HT1080 (cell line): ENCODE measurements around the gene OR52K2. TPM values are rescaled to one million over a fixed set of nuclear protein-coding genes. Genes with fewer than 3 reads are reported as not detected.
A peak's percentile ranks its signal among the peaks of the same experiment; 100 is the strongest.
"Not testable (repeated sequence)": the region's sequence is repeated elsewhere in the genome, so short reads cannot be mapped to it uniquely, and the experiment has no call there.

ENCODE experiments used
- DNase-seq: peaks from one replicate; pipeline ENCODE4 v3.0.0-alpha.2; 2015; ENCODE audit warnings: low read depth
- polyA plus RNA-seq, 2 experiments: library from polyadenylated mRNA; depleted of rRNA; stranded (reverse); fragments of >200 nt; gene quantifications; 2 replicates each; pipeline ENCODE4 v1.2.3, GENCODE V29; 2015
- total RNA-seq: library from RNA; depleted of rRNA; stranded (reverse); fragments of >200 nt; shearing (Covaris generic); gene quantifications from 2 replicates; pipeline ENCODE4 v1.2.3, GENCODE V29; 2014; rRNA removed

Gene OR52K2
- total RNA-seq, result not detected in 2 replicates
- polyA plus RNA-seq (2015; cell fraction: cytosol; rRNA removed), result not detected in 2 replicates
- not detected in 2 replicates for polyA plus RNA-seq (2015; cell fraction: nucleus; rRNA removed)

DNA sequence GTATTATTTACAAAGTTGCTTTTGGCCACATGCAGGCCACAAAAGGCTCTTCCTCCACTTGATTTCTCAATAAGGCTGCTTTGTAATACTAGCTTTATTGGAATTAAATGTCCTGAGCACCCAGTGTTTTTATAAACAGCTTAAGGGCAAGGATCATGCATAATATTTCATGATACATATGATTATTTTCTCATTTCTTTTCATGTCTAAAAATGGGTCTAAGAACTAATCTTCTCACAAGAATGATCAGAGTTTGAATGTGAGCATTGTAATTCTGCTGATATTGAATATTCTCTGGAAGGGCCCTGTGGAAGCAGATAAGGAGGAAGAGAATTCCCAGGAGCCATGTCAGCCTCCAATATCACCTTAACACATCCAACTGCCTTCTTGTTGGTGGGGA lies at the start of gene OR52K2:
OR52K2 (plus strand) TSS at position 301 of the 400 bp plus-strand sequence; CDS start at position 346, 45 bp downstream.
- no peak for DNase-seq

DNA sequence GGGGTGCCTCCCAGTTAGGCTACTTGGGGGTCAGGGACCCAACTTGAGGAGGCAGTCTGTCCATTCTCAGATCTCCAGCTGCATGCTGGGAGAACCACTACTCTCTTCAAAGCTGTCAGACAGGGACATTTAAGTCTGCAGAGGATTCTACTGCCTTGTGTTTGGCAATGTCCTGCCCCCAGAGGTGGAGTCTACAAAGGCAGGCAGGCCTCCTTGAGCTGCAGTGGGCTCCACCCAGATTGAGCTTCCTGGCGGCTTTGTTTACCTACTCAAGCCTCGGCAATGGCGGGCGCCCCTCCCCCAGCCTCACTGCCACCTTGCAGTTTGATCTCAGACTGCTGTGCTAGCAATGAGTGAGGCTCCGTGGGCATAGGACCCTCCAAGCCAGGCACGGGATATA lies 42.9 kb upstream of the OR52K2 start:
- DNase-seq, result not testable (repeated sequence)

GRCh38 chr11:4416306-4416705 lies 32.8 kb upstream of the OR52K2 start:
- no peak for DNase-seq

GRCh38 chr11:4416816-4417215 lies 32.3 kb upstream of the OR52K2 start:
- no peak for DNase-seq

GRCh38 chr11:4418403-4418802 lies 30.7 kb upstream of the OR52K2 start:
- DNase-seq, result no peak

DNA sequence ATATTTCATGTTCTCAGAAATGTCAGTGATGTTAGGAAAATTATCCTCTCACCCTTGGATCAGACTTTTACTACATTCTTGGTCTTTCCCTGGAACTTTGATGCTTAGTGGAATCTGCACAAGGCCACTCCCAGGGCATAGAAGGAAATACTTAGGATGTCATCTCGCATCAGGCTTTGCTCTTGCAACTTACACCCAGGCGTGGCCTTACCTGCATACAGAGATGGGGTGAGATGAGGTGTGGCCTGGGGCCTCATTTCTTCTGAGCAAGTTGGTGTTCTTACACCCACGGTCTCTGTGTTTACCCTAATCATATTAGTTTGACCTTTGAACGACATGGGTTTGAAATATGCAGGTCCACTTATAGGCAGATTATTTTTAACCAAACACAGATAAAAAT lies 19.0 kb upstream of the OR52K2 start:
- DNase-seq, result no peak

DNA sequence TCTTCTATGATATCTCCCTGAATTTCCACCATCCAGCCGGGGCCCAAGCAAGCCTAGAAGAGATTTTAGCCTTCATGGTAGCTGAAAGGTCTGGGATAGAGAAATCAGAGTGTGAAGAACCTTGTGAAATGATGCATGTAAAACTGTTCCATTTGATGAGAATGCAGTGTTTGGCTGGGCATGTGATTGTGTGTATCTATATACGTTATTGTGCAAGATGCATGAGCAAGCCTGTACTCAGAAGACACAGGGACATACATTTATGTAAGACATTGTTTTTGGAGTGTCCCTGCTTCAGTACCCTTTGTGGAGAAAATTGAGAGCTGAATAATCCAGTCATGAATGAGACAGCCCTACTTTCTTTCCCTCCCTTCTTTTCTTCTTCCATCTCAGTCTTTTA lies 15.2 kb upstream of the OR52K2 start:
- no peak for DNase-seq

DNA sequence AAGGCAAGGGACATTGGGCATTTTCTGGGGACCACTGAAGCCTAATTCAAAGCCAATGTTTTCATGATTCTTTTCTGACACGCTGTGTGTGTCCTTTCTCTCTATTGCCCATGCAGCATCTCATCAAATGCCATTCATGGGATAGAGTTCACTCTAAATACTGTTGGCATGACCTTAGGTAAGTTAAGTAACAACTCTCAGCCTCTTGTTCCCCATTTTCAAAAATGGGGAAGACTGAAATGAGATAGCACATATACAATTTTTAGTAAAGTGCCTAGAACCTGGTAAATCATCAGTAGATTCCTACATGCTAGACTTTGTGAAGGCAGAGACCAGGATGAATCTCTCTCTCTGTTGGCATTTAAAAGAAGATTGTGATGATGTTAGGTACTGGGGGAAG lies 12.7 kb upstream of the OR52K2 start:
- no peak for DNase-seq

DNA sequence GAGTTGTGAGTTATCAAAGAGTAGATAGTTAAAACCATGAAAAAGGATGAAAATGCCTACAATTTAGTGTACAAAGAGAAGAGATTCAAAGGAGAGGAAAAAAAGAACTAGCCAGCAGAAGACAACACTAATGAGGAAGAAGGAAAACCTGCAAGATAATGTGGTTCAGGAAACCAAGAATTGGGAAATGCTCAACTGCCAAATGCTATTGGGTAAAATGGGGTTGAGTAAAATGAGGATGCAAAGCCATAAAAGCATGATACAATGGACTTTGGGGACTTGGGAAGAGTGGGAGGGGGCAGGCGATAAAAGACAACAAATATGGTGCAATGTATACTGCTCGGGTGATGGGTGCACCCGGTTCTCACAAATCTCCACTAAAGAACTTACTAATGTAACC lies 7.6 kb upstream of the OR52K2 start:
- DNase-seq, result no peak

- no peak for DNase-seq
These were observed 5.7 kb upstream of the OR52K2 start for GRCh38 chr11:4443232-4443891.

DNA sequence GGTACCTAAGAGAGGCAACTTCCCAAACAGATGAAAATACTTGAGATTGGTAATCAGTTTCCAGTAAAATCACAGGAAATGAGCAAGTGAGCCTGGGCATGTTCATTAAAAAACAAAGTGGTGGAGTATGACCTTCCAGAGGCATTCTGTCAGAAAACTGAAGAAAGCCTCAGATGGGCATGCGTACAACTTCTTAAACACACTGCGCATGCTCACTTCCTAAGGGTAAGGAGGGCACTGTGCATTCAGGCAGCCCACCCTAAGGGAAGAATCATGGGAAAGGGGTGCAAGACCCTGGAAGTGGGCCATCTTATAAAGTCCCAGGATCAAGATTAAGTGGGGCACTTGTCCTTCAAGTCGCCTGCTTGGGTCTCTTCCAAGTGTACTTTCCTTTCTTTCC lies 4.0 kb downstream of the OR52K2 start:
- no peak for DNase-seq

DNA sequence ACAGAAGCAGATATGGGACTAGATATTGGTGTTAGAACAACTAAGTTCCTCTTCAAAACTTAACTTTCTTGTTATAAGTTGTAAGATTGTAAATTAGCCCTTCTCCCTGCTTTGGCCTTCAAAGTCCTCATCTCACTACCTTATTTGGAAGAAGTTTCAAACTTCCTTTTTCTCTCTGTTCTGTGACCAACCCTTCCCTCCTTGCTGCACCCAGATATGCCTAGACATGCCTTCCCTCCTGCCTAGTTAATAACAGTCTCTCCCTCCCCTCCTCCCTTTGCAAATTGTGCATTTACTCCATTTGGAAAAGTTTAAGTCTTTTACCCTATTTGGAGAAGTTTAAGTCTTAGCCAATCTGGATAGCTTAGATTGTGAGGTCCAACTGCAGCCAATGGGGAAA lies 4.9 kb downstream of the OR52K2 start:
- no peak for DNase-seq

DNA sequence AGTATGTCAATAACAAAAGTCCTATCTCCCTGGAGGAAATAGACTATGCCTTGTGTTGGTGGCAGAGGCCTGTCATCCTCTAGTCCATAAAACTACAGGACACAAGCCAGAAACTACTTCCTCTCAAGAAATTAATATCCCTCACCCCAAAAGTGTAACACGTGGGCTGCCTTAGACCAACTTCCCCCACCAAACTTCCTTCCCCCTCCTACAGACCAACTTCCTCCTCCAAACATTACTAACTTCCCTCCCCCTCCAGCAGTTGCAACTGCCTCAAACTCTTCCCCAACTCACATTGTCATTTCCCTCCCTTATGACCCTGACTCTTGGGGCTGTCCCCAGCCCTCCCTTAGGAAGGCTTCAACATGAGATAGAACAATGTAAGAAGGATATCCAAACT lies 6.3 kb downstream of the OR52K2 start:
- DNase-seq, result no peak

- DNase-seq, result no peak
These were observed 10.4 kb downstream of the OR52K2 start for GRCh38 chr11:4459500-4459899.

GRCh38 chr11:4460151-4460550 lies 11.1 kb downstream of the OR52K2 start:
- no peak for DNase-seq

DNA sequence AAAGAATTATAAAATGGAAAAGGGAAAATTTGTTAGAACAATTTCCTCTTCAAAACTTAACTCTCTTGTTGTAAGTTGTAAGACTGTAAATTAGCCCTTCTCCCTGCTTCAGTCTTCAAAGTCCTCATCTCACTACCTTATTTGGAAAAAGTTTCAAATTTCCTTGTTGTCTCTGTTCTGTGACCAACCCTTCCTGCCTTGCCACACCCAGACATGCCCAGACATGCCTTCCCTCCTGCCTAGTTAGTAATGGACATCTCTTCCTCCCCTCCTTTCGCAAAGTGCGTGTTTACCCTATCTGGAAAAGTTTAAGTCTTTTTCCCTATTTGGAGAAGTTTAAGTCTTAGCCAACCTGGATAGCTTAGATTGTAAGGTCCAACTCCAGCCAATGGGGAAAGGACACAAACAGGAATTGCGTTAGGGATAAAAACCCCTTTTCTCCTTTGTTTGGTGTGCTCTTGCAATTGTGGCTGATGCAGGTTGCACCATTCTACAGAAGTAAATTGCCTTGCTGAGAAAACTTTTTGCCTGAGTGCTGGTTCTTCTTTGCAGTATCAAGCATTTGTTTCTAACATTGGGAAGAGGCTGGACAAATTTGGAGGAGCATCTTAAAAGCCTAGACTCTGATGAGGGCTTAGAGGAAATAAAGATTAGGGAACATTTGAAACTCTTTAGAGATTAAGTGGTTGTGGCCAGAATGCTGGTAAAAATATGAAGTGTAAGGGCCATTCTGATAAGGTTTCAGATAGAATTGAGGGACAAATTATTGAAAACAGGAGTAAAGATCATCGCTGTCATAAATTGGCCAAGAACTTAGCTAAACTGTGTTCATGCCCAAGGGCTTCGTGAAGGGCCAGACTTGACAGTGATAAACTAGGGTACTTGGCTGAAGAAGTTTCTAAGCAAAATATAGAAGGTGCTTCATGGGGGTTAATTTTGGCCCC lies 15.4 kb downstream of the OR52K2 start:
- peak; percentile 85 for DNase-seq

GRCh38 chr11:4465407-4465806 lies 16.3 kb downstream of the OR52K2 start:
- DNase-seq, result no peak

- no peak for DNase-seq
These were observed 17.2 kb downstream of the OR52K2 start for GRCh38 chr11:4466131-4466870.

DNA sequence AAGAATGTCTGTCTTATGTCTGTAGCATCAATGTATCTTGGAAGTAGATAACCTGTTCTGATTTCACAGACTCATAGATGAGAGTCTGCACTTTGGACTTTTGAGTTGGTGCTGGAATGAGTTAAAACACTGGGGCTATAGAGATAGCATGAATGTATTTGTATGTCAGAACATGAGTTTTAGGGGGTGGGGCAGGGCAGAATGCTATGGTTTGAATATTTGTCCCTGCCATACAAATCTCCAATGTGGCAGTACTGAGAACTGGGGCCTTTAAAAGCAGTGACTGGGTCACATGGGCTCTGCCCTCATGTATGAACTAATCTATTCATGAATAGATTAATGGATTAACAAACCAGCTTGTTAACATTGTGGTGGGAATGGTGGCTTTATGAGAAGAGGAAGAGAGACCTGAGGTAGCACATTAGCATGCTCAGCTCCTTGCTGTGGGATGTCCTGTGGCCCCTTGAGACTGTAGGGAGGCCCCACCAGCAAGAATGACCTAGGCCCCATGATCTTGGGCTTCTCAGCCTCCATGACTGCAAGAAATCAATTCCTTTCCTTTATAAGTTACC lies 17.9 kb downstream of the OR52K2 start:
- no peak for DNase-seq

DNA sequence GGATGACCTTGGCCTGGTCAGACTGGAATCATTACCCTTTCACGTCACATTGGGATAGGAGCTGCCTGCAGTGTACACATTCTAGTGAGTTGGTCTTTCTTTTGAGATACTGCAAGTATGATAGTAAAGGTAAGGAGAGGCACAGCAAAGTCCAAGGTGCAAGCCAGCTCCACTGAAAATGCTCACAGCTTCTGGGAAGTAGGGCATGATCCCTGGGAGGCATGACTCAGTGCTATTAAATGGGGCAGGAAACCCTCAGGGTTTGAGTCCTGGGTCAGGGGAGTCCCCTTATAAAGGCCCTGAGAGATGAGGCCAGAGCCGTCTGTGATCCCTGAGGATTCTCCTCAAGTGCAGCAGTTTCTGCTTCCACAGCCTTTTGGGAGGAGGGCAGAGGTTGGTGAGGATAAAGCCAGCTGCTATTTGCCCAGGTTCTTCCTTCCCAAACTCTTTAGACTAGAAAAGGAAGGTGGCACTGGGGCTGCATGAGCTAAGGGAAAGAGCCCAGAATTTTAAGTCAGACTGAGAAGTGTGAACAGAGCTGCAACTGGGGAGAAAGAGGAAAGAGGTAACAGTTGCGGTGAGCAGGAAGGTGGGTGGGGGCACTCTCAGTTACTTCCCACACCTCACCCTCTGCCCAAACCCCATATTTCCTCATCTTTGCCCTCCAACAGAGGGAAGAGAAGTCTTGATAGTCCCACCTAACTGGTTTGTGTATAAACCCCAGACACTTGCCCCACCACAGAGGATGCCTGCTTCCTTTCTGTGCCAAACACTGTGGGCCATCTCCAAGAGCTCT lies 18.9 kb downstream of the OR52K2 start:
- no peak for DNase-seq

DNA sequence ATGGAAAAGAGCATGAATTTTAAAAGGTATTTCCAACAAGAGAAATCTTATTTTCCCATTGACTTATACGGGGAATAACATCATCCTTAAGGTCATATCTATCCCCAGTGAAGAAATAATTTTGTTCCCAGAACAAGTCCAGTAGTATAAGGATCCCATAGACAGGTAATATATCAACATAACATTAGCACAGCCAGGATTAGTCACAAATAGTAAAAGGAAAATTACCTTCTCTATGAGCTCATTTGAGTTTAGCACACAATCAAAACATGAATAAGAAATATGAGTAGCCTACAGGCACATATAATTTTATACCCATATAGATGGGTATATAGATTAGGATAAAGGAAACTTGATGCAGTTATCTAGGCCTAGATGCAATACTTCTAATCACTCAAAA lies 30.5 kb downstream of the OR52K2 start:
- DNase-seq, result no peak
